Fibroblast of skin of left quadriceps (primary cell): ENCODE results near the gene MRGPRD.
A peak's percentile ranks its signal among the peaks of the same experiment; 100 is the strongest.
"Not testable (repeated sequence)": the region's sequence is repeated elsewhere in the genome, so short reads cannot be mapped to it uniquely, and the experiment has no call there.

Source experiments
- DNase-seq, 2 experiments: peaks; one replicate each; pipeline ENCODE4 v3.0.0-alpha.2; 2013; ENCODE audit warnings: low read depth in 2 of 2

MRGPRD gene

DNA sequence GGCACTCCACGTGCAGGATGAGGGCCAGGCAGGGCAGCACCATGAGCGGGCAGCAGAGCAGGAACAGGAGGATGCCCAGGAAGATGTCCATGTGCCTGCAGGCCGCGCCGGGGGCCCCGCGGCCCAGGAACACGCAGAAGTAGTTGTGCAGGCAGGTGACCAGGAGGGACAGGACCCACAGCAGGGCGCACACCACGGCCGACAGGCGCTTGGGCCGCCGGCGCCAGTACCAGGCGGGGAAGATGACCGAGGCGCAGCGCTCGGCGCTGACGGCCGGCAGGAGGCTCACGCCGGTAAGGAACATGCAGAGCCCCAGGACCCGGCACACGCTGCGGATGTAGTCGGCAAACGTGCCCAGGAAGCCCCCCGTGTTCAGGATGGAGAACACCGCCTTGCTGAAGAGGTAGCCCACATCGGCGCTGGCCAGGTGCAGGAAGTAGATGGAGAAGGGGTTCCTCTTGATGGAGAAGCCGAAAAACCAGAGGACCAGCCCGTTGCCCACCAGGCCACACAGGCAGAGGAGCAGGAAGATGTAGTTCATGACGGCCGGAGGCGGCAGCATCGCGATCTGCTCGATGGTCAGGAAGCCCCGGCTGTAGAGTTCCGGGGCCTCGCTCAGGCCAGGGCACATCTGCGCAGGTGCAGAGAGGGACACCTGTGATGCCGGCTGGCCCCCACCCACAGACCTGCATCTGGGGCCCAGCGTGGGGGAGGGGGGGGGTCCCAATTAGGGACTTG is 25.0 kb upstream of the MRGPRD start:
- no peak for DNase-seq

DNA sequence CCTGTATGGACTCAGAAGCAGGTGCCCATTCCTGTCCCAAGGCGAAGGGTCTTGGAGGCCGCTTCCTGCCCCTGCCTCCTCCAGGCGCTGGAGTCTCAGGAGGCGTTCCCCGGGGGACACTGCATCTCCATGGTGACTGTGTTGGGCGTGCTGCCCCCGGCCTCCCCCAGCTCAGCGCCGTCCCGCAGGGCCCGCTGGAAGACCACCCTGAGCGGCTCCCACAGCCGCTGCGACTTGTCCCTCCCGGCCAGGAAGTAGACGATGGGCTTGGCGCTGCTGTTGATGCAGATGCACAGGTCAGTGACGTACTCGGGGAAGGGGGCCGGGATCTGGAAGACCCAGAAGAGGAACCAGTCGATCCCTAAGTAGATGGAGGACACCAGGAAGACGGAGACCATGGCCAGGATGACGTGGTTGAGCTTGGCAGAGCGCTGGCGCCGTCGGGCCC is 24.4 kb upstream of the MRGPRD start:
- no peak for DNase-seq

DNA sequence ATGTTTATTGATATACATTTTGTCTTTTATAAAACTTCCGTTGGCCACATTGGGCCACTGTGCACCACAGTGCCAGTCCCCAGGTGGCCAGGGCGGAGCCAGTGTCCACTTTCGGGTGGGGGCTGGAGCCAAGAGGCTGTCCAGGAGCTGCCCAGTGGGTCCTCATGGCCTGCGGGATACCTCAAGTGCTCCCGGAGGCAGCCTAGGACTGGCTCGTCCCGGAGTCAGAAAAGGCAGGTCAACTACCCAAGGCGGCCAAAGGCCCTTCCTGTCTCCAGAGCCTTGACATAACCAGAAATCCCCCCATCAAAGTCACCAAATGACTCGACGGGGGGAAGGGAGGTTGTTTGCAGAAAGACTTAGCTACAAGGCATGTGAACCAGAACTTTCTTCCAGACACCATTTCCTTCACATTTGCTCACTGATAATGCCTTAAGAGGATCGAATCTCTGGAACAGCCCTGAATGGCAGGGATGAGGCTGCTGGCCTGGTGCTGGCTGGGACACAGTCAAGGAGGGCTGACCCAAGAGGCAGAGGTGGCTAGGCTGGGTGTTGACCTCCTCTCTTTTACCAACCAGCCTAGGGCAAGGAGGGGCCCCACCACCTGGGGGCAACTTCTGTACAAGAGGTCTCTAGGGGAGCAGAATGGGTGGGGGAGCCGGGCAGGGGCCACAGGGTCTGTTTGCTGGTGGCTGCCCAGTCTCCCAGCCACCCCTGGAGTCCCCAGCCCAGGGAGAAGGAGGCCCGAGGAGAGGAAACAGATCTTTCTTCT is 23.8 kb upstream of the MRGPRD start:
- DNase-seq, result no peak

DNA sequence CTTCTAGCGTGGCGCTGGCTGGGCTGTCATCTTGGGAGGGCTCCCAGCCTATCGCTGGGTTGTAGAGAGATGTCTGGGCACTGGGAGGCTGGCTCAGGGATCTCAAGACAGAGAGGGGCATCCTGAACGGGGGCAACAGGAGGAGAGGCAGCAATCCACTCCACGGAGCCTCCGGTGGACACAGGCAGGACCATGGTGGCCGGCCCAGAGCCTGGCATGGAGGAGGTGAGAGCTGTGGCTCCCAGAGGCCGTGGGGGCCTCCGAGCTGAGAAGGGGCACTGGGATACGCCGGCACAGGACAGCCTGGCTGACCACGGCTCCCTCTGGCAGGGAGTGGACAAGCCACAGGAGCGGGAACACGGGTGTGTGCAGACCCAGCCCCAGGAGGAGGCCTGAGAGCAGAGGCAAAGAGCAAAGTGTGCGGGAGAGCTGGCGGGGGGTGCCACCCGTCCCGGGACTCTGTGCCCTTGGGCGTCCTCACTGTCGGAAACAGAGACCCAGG is 23.1 kb upstream of the MRGPRD start:
- DNase-seq, result no peak

DNA sequence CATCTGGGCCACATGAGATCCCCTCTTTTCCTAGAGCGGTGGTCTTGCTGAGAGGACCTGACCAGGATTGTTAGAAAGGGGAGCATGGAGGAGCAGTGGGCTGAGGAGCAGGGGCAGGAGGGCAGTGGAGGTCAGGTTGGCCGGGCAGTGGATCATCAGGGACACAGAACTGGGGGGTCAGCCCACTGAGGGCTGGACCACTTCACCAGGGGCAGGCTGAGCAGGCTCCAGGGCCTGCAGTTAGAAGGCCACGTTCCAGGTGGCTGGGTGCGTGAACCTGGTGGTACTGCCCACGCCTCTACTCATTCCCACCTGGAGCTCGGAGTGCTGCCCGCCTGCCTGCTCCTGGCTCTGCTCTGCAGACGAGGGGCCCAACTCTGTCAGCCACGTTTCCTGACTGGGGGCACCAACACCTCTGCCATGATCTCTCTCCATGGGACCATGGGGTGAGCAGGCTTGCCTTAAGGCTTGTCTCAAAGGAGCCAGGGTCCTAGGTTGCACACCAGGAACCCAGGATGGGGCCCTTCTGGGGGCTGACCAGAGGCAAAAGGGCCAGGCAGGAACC is 22.6 kb upstream of the MRGPRD start:
- no peak for DNase-seq

DNA sequence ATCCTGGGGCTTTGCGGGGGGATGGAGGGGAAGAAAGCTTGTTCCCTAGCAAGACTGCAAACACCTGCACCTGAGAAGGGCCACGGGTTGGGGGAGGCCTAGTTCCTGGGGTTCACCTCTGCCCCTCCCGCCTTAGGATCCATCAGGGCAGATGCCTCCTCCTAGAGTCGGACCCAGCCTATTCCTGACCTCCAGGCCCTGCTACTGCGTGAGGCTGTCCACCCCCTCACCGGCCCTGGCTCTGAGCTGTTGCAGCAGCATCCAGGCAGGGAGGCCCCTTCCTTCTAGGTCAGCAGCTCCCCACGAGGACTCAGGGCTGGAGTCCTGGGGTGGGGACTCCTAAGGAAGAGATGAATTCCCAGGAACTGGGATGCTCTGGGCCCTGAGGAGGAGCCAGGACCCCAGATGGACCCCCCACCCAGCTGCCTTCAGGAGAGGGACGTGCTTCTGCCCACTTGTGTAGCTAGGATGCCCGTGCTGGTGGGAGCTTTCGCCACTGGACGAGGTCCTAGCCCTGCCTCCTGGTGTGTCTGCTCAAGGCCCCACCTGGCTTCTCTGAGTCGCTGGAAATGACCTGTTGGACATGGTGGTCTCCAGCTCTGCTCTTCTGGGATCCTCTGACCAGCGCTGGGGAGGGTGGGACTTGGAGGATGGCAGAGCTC is 21.9 kb upstream of the MRGPRD start:
- DNase-seq, result no peak

DNA sequence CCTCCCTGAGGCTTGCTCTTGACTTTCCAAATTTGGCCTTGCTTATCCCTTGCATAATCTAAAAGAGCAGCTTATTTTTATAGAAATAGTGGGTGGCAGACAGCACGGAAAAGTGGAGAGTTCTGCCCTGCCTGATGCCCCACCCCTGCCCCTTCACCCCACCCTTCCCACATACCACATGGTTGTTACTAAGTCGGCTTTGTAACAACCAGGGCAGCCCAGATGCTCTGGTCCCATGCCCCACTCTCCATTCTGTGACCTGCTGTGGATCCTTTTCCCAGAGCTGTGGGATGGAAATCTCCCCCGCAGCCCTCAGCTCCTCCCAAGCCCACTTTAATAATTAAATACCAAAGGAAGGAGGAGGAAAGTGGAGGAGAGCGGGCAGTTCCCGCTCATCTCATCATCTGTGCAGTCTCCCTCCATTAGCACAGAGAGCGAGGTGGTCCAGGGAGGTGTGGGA is 21.4 kb upstream of the MRGPRD start:
- DNase-seq, result no peak

DNA sequence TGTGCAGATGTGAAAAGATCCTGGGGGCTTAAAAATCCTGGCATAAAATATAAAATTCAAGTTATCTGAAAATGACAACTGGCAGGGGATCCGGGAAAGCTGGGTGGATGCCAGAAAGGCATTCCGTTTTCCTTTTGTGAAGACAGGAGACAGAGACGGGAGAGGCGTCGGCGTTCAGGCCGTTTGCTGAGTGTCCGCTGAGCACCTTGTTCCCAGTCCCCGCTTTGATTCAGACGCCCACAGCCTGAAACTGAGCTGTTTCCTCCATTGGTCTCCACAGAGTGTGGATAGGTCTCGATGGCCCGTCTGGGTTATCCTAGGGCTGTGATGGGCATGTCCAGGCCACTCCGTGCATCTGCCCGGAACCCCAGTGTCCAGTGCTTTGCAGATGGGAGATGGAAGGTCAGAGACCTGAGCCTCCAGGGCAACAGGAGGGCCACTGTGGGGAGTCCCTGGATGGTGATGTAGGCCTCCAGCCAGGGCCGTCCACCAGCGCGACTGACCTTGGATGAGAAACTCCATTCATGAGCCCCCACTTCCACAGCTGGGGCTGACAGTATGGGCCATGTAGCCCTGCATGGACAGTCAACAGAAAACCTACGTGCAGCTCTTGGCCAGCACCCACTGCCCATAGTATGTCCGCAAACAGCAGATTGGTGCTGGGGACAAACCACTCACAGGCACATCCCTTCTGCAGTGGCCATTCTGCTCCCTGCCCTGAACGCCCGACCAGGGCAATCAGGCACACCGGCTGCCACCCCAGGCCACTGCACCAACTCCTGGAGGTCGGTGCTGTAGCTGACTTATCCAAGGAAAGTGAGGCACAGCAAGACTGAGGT is 20.7 kb upstream of the MRGPRD start:
- DNase-seq, result no peak

DNA sequence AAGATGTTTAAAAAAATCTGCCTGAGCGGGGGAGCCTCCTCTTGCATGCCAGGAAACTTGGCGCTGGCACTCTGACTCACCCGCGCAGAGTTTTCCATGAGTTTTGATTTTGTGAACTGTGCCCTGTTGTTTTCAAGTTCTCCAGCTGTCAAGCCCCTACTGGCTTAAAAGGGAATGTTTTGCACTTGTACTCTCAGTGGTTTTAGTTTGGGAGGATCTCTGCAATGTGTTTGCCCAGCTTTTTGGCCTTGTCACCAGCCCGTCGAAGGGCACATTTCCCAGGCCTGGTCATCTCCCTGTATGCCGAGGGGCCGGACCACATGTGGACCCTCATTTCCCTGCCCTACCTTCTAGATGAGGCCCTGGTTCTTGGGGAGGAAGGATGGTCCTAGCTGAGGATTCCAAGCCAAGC is 20.1 kb upstream of the MRGPRD start:
- DNase-seq, result peak; percentile 41 to 54

DNA sequence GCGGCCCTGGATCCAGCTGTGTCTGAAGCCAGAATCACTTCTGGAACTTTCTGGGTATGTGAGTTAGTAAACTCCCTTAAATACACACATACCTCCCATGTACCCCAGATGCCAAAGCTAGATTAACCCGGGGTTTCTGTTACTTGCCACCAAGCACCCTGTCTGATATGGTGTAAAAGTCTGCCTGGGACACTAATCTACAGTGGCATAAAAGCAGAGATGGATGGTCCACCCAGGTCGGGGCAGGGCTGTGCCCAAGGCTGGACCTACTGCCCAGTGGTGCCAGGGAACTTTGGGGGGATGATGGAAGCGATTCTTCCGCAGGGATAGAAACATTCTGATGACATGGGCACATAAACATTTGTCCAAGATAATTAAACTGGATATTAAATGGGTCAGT is 19.6 kb upstream of the MRGPRD start:
- DNase-seq, result no peak

DNA sequence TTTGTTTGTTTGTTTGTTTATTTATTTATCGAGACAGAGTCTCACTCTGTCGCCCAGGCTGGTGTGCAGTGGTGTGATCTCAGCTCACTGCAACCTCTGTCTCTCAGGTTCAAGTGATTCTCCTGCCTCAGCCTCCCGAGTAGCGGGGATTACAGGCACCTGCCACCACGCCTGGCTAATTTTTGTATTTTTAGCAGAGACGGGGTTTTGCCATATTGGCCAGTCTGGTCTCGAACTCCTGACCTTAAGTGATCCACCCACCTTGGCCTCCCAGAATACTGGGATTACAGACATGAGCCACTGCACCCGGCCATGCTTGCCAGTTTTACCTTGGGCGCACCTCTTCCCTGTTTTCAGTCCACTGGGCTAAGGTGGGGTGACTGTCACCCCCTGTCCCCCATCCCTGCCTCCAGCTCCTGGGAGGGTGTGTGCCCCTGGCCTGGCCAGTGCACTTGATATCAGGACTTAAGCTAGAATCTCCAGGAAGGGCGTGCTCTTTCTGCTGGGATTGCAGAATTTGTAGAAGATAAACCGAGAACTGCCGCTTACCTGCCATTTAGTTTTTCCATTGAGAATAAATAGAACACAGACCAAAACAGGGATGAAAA is 19.1 kb upstream of the MRGPRD start:
- DNase-seq, result not testable (repeated sequence)

DNA sequence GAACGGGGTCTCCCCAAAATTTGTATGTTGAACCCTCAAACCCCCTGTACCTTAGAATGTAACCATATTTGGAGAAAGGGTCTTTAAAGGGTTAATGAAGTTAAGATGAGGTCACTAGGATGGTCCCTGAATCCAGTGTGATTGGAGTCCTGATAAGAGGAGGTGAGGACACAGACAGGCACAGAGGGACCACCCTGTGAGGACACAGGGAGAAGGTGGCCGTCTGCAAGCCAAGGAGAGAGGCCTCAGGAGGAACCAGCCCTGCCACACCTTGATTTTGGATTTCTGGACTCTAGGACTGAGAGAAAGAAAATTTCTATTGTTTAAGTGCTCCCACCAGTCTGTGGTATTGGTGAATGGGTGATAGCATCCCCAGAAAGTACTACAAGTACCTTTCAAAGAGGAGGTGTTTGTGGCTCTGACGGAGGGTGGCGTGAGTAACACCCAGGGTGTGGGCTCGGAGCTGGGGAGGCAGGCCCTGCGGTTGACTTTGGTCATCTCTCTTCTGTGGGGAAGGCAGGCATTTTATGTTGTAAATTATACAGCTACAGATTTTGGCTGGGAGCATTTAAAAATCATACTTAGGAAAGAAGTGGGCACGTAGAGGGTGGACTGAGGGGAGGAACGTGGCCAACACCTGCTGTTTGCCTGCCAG is 18.4 kb upstream of the MRGPRD start:
- DNase-seq, result no peak

DNA sequence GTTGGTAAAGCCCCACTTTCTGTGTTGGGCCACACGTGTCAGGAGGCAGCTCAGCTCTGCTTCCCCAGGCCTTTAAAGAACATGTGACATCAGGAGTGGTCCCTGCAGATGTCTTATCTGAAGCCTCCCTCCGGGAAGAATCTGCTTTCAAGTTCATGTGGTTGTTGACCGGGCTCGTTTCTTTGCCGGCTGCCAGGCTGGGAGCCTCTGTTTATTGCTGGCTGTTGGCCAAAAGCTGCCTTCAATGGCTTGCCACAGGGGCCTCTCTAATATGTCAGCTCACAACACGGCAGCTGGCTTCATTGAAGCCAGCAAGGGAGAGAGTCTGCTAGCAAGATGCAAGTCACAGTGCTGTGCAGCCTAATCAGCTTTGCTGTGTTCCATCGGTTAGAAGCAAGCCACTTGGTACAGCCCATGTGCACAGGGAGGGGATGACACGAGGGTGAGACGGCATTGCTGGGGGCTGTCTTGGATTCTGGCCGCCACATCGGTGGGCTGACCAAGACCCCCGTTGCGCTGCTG is 17.7 kb upstream of the MRGPRD start:
- no peak for DNase-seq

DNA sequence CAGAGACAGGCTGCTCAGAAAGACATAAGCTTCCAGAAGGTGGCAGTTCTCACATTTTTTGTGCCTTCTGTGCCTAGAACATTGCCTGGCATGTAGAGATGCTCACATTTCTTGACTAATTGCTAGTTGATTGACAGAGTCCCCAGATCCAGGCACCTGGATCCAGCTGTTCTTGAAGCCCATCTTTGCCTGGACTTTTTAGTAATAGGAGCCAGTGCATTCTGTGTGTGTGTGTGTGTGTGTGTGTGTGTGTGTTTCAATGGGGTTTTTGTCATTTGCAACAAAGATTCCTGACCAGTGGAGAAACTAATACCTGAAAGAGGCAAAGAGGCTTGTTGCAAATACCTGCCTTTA is 17.2 kb upstream of the MRGPRD start:
- DNase-seq, result no peak

DNA sequence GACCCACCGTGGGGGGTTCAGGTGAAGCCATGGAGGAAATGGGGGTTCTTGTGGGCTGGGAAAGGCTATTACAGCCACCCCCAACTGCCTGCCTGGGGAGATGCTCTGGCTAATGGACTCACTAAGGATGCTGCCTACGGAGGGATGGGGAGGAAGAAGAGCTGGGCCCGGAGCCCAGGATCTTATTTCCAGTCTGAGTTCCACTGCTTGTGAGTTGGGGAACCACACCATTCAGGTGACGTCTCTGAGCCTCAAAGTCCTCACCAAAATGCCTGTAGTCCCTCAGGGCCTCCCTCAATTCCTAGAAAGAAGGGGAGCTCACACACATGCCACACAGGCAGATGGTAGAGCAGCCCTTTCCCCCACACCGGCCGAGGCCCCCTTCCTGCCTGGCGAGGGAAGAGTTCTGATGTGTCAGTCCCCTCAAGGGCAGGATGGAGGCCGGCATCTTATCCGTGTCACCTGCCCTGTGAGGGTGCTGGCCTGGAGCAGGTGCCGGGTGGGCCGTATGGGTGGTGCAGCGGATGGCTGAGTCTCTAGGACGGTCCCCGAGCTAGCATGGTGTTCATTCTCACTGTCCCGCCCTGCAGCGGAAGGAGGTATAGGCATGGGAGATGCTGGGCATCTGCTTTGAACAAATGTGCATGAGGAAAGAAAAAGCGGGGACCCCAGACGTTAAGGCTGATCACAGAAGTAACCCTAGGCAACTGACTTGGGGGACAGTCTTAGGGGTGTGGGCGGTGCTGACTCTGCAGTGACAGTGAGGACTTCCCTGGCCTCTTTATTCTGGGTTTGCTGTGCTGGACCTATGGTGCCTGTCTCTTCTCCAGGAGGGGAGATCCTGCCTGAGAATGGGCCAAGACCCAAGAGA is 16.6 kb upstream of the MRGPRD start:
- no peak for DNase-seq

DNA sequence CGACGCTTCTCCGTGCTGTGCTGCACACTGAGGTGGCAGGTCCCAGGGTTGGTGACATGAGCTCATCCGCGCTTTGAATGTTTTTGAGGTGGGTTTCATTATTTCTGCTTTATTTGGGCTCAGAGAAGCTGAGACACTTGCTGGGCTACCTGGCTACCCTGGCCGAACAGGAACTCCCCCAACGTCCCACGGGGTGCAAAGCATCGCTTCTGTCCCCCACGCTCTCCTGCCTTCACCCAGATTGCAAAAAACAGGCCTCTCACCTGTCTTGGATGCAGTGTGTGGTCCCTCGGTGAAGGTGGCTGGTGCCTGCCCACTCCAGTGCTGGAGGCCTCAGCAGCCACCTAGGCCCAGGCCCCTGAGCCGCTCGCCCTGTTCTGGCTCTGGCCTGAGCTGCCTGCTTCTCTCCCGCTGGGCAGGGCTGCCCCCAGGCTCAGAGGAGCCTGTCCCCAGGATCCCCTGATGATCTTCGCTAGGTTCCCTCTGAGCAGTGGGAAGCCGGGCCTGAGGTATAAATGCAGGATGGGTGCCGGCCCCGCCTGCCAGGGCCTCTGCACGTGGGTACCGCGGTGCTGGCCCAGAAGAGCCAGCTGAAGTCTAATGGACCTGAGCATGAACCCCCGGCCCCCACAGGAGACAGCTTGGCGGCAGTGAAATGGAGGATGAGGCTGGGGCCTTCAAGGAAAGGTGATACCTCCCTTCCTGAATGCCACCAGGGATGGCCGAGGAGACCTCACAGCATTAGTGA is 15.8 kb upstream of the MRGPRD start:
- no peak for DNase-seq

DNA sequence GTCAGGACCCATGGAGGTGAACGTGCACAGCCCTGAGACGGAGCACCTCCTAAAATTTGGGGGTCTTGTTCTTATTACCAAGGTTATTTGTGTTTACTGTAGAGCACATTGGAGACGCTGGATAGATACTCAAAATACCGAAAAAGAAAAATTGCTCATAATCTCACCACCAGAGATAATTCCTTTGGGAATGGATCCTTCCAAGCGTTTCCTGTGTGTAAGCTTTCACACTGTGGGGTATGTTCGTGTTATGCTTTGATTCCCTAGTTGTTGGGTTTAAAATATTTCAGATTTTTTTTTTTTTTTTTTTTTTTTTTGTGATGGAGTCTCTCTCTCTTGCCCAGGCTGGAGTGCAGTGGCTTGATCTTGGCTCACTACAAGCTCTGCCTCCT is 14.1 kb upstream of the MRGPRD start:
- DNase-seq, result no peak

DNA sequence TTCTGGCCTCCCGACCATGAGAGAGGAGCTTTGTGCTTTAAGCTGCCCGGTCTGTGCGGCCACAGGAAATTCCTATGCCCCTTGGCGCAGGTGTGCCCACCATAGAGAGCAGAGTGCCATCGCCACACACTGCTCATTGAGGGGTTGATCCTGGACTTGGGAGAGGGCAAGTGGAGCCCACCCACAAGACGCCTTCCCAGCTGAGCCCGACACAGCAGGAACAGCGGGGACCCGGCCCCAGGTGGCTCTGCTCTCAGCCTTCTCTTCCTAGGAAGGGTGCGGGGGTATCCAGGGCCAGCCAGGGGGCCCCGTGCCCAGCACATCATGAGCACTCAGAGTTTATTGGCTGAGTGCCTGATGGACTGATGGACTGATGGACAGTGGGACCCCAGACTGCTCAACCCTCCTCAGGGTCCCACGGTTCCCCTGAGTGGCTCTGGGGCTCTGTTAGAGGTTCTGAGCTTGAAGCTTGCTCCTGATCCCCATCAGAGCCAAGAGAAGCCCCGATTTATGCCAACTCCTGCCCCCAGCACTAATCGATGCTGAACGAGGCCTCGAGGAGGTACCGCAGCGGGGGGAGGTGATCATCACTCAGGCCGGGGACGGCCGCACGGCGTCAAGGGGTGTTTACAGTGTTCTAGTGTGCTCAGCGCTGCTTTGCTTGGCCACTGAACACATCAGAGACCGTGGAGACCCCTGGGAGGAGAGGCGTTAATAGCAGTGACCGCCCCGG is 13.5 kb upstream of the MRGPRD start:
- no peak for DNase-seq
